H1 (cell line): Measurements from ENCODE around the gene PTPN2. TPM values are rescaled to one million over a fixed set of nuclear protein-coding genes. Genes with fewer than 3 reads are reported as not detected.

Experiments used
- CTCF ChIA-PET: fragments of 300-600 bp; sonication (Branson Sonifier 250); formaldehyde crosslinking; loops from one replicate; lab custom pipeline; 2021; ENCODE audit not compliant: partially characterized antibody; lab: Charles Lee
- POLR2A ChIA-PET: fragments of 300-600 bp; sonication (Branson Sonifier 250); formaldehyde crosslinking; loops from one replicate; lab custom pipeline; 2021; ENCODE audit warnings: inconsistent platforms; ENCODE audit not compliant: partially characterized antibody; lab: Charles Lee
- DNase-seq, 2 experiments: peaks; one replicate each; pipeline versions ENCODE4 v3.0.0 to v3.0.0-alpha.2; 2010 to 2022; ENCODE audit warnings: low spot score in 2 of 2, low read depth in 1 of 2, mixed read lengths in 1 of 2
- FAIRE-seq: peaks from 2 replicates; lab custom pipeline; 2011; peaks lifted over from hg19 to GRCh38; lab: Jason Lieb, UNC
- H2AFZ ChIP-seq: 2 replicates; pipeline ENCODE4 v1.8.1; 2012; ENCODE audit warnings: low read length, inconsistent platforms
- H2AK5ac ChIP-seq: 2 replicates; pipeline ENCODE4 v1.6.1; 2013; ENCODE audit warnings: low read depth, low read length
- H2BK120ac ChIP-seq: replicated peaks from 2 replicates; pipeline ENCODE3; 2013; ENCODE audit warnings: low read depth, low read length, inconsistent platforms
- H2BK12ac ChIP-seq: 2 replicates; pipeline ENCODE4 v1.6.1; 2013; ENCODE audit warnings: low read depth, low read length
- H2BK15ac ChIP-seq: 2 replicates; pipeline ENCODE4 v1.6.1; 2013; ENCODE audit warnings: low read length
- H2BK20ac ChIP-seq: 2 replicates; pipeline ENCODE4 v1.6.1; 2013; ENCODE audit warnings: low read length
- H2BK5ac ChIP-seq: 2 replicates; pipeline ENCODE4 v1.6.1; 2013; ENCODE audit warnings: low read depth, low read length
- H3K14ac ChIP-seq: 2 replicates; pipeline ENCODE4 v1.6.1; 2013; ENCODE audit warnings: inconsistent platforms; ENCODE audit not compliant: insufficient read length
- H3K18ac ChIP-seq: 2 replicates; pipeline ENCODE4 v1.6.1; 2013; ENCODE audit warnings: low read length; ENCODE audit errors: extremely low read depth
- H3K23ac ChIP-seq: 2 replicates; pipeline ENCODE4 v1.6.1; 2013; ENCODE audit warnings: inconsistent platforms; ENCODE audit not compliant: insufficient read length
- H3K23me2 ChIP-seq: 2 replicates; pipeline ENCODE4 v1.6.1; 2013; ENCODE audit warnings: low read depth, low read length
- H3K27ac ChIP-seq: 2 replicates; pipeline ENCODE4 v1.6.1; 2011; ENCODE audit warnings: low read depth, low read length, inconsistent platforms
- H3K27me3 ChIP-seq, 4 experiments: replicated peaks in 1 of 4; 1 replicate in 1 of 4; 2 replicates in 3 of 4; pipeline versions ENCODE4 v1.6.1 to v1.8.1; 2011 to 2013; ENCODE audit warnings: low read length in 3 of 4, mild to moderate bottlenecking in 3 of 4, inconsistent platforms in 2 of 4, mixed read lengths in 2 of 4, moderate library complexity in 1 of 4; ENCODE audit not compliant: control insufficient read depth in 3 of 4, insufficient read depth in 3 of 4; ENCODE audit errors: extremely low read depth in 1 of 4
- H3K36me3 ChIP-seq, 4 experiments: 2 replicates each; pipeline versions ENCODE4 v1.6.1 to v1.8.1; 2011 to 2013; ENCODE audit warnings: mild to moderate bottlenecking in 4 of 4, low read length in 3 of 4, moderate library complexity in 2 of 4, control low read depth in 1 of 4, inconsistent platforms in 1 of 4; ENCODE audit not compliant: insufficient read depth in 4 of 4, control insufficient read depth in 2 of 4
- H3K4ac ChIP-seq: replicated peaks from 2 replicates; pipeline ENCODE3; 2013; ENCODE audit warnings: low read length, low read depth, mixed read lengths, inconsistent platforms; ENCODE audit not compliant: insufficient read length
- H3K4me1 ChIP-seq, 4 experiments: replicated peaks in 1 of 4; 1 replicate in 1 of 4; 2 replicates in 3 of 4; pipeline versions ENCODE4 v1.6.1 to v1.8.1; 2011 to 2013; ENCODE audit warnings: low read length in 3 of 4, inconsistent platforms in 2 of 4, mixed read lengths in 1 of 4; ENCODE audit not compliant: insufficient read depth in 4 of 4, control insufficient read depth in 3 of 4
- H3K4me2 ChIP-seq, 2 experiments: 2 replicates each; pipeline versions ENCODE4 v1.6.1 to v1.8.1; 2011 to 2013; ENCODE audit warnings: low read depth in 2 of 2, low read length in 2 of 2, control low read depth in 1 of 2, inconsistent platforms in 1 of 2, mild to moderate bottlenecking in 1 of 2; ENCODE audit not compliant: insufficient read depth in 1 of 2
- H3K4me3 ChIP-seq, 4 experiments: fragments of 200-600, 300-600 bp in 1 of 4; sonication (generic), shearing (Covaris generic), sonication (Bioruptor Twin) in 1 of 4; 2 replicates each; pipeline versions ENCODE4 v1.5.1 to v1.8.1; 2011 to 2016; ENCODE audit warnings: low read length in 4 of 4, low read depth in 3 of 4, control low read depth in 2 of 4, inconsistent platforms in 2 of 4, mild to moderate bottlenecking in 2 of 4, mixed read lengths in 1 of 4, moderate library complexity in 1 of 4; ENCODE audit not compliant: insufficient read depth in 2 of 4; ENCODE audit errors: extremely low read depth in 1 of 4
- H3K56ac ChIP-seq: replicated peaks from 2 replicates; pipeline ENCODE3; 2013; ENCODE audit warnings: low read depth, mild to moderate bottlenecking, mixed read lengths, low read length, inconsistent platforms; ENCODE audit not compliant: insufficient read length
- H3K79me1 ChIP-seq: 2 replicates; pipeline ENCODE4 v1.6.1; 2013; ENCODE audit warnings: low read depth, low read length, control low read depth
- H3K79me2 ChIP-seq, 2 experiments: 2 replicates each; pipeline versions ENCODE4 v1.6.1 to v1.8.1; 2012 to 2013; ENCODE audit warnings: low read length in 2 of 2, mild to moderate bottlenecking in 2 of 2, inconsistent platforms in 1 of 2; ENCODE audit not compliant: insufficient read depth in 2 of 2, control insufficient read depth in 1 of 2
- H3K9ac ChIP-seq, 4 experiments: replicated peaks in 1 of 4; 1 replicate in 1 of 4; 2 replicates in 3 of 4; pipeline versions ENCODE4 v1.6.1 to v1.8.1; 2011 to 2013; ENCODE audit warnings: low read depth in 3 of 4, low read length in 3 of 4, control low read depth in 2 of 4, mild to moderate bottlenecking in 2 of 4, moderate library complexity in 2 of 4, inconsistent platforms in 1 of 4; ENCODE audit errors: extremely low read depth in 1 of 4
- H3K9me3 ChIP-seq, 2 experiments: 2 replicates each; pipeline versions ENCODE4 v1.6.1 to v1.8.1; 2012 to 2013; ENCODE audit warnings: mild to moderate bottlenecking in 2 of 2, moderate library complexity in 2 of 2, control low read depth in 1 of 2, inconsistent platforms in 1 of 2, low read depth in 1 of 2, low read length in 1 of 2, mixed read lengths in 1 of 2; ENCODE audit not compliant: insufficient read depth in 2 of 2
- H4K20me1 ChIP-seq, 2 experiments: replicated peaks in 1 of 2; 2 replicates each; pipeline versions ENCODE3 to v1.8.1; 2011 to 2013; ENCODE audit warnings: inconsistent platforms in 2 of 2, low read length in 2 of 2, mild to moderate bottlenecking in 1 of 2; ENCODE audit not compliant: insufficient read depth in 2 of 2, control insufficient read depth in 1 of 2
- H4K5ac ChIP-seq: 2 replicates; pipeline ENCODE4 v1.6.1; 2013; ENCODE audit warnings: low read length, low read depth, mixed read lengths, inconsistent platforms; ENCODE audit not compliant: insufficient read length
- H4K8ac ChIP-seq: 2 replicates; pipeline ENCODE4 v1.8.0; 2013; ENCODE audit warnings: mild to moderate bottlenecking, moderate library complexity, low read length, inconsistent platforms; ENCODE audit not compliant: insufficient read depth; ENCODE audit errors: extremely low read depth
- H4K91ac ChIP-seq: replicated peaks from 2 replicates; pipeline ENCODE3; 2013; ENCODE audit warnings: low read length, mixed read lengths, inconsistent platforms; ENCODE audit not compliant: insufficient read length
- CTCF ChIP-seq, 3 experiments: IDR thresholded peaks; 1 replicate in 2 of 3; 2 replicates in 1 of 3; pipeline versions ENCODE4 v1.5.1 to v1.6.1; 2011; ENCODE audit warnings: low read length in 3 of 3, mild to moderate bottlenecking in 3 of 3, inconsistent platforms in 2 of 3, low read depth in 1 of 3, moderate library complexity in 1 of 3; ENCODE audit not compliant: insufficient read depth in 1 of 3; ENCODE audit errors: control extremely low read depth in 1 of 3
- RBBP5 ChIP-seq: IDR thresholded peaks from 2 replicates; pipeline ENCODE4 v1.7.1; 2012; ENCODE audit warnings: low read depth, mild to moderate bottlenecking, inconsistent platforms, low read length, moderate library complexity, borderline replicate concordance
- SIRT6 ChIP-seq: IDR thresholded peaks from one replicate; pipeline ENCODE4 v1.7.1; 2012; ENCODE audit warnings: low read length, inconsistent platforms
- USF2 ChIP-seq: IDR thresholded peaks from 2 replicates; pipeline ENCODE4 v1.6.1; 2011; ENCODE audit warnings: low read length, improper control_type of control experiment
- WGBS, 2 experiments: shearing (Covaris generic) in 1 of 2; methylation state at CpG; one replicate each; pipeline versions ENCODE4 v1.1.6 to v1.1.7; 2013 to 2015; ENCODE audit warnings: low lambda C conversion rate in 2 of 2, mixed read lengths in 2 of 2, inconsistent platforms in 1 of 2, low coverage in 1 of 2, missing lambda C conversion rate in 1 of 2; ENCODE audit not compliant: insufficient replicate concordance in 2 of 2, insufficient coverage in 1 of 2, insufficient read length in 1 of 2; ENCODE audit errors: extremely low coverage in 1 of 2, missing lambda C conversion rate in 1 of 2; 5-methylcytosine and 5-hydroxymethylcytosine counted together
- polyA plus RNA-seq, 7 experiments: library from polyadenylated mRNA; depleted of rRNA in 3 of 7; stranded (reverse) in 5 of 7; unstranded in 2 of 7; fragments of >200 nt in 5 of 7; fragments of 200-250 nt in 2 of 7; gene quantifications; 1 replicate in 5 of 7; 2 replicates in 1 of 7; 4 replicates in 1 of 7; pipeline versions ENCODE4 v1.2.1 to v1.2.3, GENCODE V29; 2011 to 2013; ENCODE audit warnings: missing spikeins in 2 of 7, mixed read lengths in 2 of 7
- total RNA-seq: library from RNA; stranded (reverse); fragmentation: NEBNext Ultra II Directional; extraction: Animal tissue kit (Norgen Biotek cat#: 25700); gene quantifications from 2 replicates; pipeline ENCODE4 v1.2.1, GENCODE V29; 2021

The PTPN2 gene
- total and polyA plus RNA-seq, 2 of the 8 experiments (the other 6 are each of a cell fraction or from before 2014, with no cell fraction given), result 16.4 to 54.0 TPM

GRCh38 chr18:12825230-12825629 lies 58.8 kb downstream of the PTPN2 start:
- Histone ChIP-seq H3K36me3 (peaks cover 0 to 25% (median 13%) of the 10 kb centered on the region in 4 experiments; a peak in 5 of 8 replicates), H3K4me2 (no peak overlapping the region), H3K27me3 (no peaks in the 10 kb centered on the region), H2BK12ac (no peak overlapping the region), H3K9me3 (no peaks in the 10 kb centered on the region), H3K56ac (no peak overlapping the region), H3K79me2 (no peaks in the 10 kb centered on the region), H2BK120ac (no peak overlapping the region), H3K4ac (no peak overlapping the region), H4K5ac (no peak overlapping the region), H2AK5ac (no peak overlapping the region), H3K4me3 (no peak overlapping the region), H2BK5ac (no peak overlapping the region), H3K9ac (no peak overlapping the region), H4K91ac (no peak overlapping the region), H3K23ac (no peak overlapping the region), H2BK20ac (no peak overlapping the region), H3K79me1 (no peaks in the 10 kb centered on the region), H3K18ac (no peak overlapping the region), H3K23me2 (no peaks in the 10 kb centered on the region), H3K27ac (no peak overlapping the region), H3K14ac (no peak overlapping the region), H2AFZ (no peak overlapping the region), H4K20me1 (no peaks in the 10 kb centered on the region), H2BK15ac (no peak overlapping the region), H4K8ac (no peak overlapping the region), H3K4me1 (peaks cover 2 to 10% (median 6%) of the 10 kb centered on the region in 4 experiments; a peak in 5 of 7 replicates)
- ChIA-PET CTCF (interaction anchor here (0.9 to 1.6 kb wide), 3 partner anchors 9 to 109 kb away, joined by 3 to 4 read pairs (median 4); no protein-coding TSS in a partner anchor), POLR2A (no interaction called here)
- DNase-seq (no peak), FAIRE-seq (no peak)
- 87% methylated on average over 2 of the region's 2 CpGs; no CpG with 5 or more reads in 1 of the 2 experiments for WGBS, 2 experiments
- no peak for TF ChIP-seq SIRT6
- TF ChIP-seq RBBP5, result no peak
- TF ChIP-seq CTCF (IDR thresholded peaks at IDR 0.05; ENCODE audit: control extremely low read depth in 1 of 3, insufficient read depth in 1 of 3, low read depth in 1 of 3, low read length in 3 of 3), result no peak
- TF ChIP-seq USF2, result no peak
